ENCODE measurements around the gene VSIG10L.
A peak's percentile ranks its signal among the peaks of the same experiment; 100 is the strongest.

Gene VSIG10L

DNA sequence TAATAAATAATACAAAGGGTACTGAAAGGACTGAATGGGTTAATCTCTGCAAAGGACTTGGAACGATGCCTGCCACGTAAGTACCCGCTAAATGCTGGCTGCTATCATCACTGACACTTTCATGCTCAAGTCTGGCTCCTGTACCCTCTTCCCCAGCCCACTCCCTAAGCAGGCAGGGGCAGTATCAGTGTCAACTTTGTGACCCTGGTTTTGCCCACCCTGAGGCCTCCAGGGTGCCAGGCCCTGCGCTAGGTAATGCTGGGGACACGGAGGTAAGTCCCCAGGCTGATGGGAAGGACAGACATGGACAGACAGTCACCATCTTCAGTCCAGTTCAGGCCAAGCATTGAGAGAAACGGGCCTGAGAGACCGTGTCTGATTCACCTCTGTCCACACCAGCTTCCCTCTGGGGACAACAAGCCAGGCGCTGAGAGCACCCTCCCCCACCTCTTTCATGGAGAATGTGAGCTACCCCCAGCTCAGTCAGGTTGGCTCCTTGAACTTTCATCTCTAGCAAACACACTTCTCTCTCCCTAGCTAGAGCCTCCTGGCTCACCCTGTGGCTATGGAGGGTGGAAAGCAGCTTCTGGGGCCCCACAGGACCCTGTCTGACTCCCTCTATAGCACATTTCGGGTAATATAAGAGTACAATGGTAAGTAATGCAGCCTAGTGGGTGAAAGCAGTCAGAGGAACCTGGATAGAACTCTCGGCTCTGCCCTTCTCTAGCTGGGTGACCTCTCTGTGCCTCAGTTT lies 23.4 kb upstream of the VSIG10L start:
- DNase-seq: no peak

DNA sequence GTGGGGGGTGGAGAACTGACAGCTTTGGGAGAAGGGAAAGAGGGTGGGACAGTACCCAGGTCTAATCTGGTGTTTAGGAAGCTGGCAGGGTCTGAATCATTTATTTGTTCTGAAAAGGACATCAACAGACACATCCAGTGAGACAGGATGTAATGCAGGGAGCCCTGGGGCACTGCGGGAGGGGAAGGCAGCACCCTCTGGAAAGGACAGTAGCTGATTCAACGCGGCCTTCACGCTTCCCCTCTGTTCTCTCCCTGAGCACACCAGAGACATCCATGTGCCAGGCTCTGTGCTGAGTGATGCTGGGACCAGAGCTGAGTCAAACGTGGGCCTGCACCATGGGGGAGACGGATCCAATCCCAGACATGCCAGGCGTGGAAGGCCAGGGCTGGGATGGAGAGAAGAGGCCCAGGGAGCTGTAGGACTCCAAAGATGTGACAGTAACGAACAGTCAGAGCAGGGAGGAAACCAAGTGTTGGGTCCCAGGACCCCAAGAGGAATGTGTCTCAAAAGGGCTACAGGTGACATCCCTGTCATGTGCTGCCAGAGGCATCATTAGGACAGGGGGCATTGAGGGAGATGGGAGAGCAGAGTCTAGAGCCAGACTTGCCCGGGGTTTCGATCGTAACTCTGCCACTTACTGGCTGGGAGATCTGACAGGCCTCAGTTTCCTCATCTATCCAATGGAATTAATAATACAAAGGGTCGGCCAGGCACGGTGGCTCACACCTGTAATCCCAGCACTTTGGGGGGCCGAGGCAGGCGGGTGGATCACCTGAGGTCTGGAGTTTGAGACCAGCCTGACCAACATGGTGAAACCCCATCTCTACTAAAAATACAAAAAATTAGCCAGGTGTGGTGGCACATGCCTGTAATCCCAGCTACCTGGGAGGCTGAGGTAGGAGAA lies 22.5 kb upstream of the VSIG10L start:
- no peak for DNase-seq

DNA sequence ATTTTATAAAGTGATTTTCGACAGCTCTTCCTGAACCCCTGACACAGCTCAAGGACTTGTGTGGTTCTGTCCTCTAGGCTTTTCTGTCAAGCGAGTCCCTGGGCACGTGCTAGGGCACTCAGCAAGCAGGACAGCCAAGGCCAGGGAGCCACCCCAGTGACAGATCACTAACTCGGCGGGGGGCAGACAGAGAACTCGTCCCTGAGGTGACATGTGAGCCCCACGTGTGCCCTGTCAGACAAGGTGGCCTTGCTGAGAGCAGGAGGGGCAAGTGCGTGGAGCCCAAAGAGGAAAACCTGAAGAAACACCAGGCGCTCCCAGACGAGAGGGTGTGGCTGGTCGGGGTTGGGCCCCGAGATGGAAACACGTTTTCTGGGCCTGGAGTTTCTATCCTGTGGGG lies 19.3 kb upstream of the VSIG10L start:
- no peak for DNase-seq

DNA sequence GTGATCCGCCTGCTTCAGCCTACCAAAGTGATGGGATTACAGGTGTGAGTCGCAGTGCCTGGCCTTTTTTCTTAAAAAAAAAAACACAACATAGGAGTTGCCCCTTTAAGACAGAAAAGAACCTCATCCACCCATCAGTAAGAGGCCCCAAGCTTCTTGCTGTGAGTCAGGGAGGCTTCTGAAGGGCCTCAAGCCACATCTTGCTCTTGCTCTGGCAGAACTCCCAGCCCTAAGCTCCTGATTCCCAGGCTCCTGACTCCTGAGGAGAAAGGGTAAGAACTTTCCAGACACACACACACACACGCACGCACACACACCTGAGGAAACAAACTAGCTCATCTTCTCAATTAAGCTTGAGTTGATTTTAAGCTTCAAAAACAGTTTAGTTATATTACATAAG lies 17.4 kb upstream of the VSIG10L start:
- no peak for DNase-seq

DNA sequence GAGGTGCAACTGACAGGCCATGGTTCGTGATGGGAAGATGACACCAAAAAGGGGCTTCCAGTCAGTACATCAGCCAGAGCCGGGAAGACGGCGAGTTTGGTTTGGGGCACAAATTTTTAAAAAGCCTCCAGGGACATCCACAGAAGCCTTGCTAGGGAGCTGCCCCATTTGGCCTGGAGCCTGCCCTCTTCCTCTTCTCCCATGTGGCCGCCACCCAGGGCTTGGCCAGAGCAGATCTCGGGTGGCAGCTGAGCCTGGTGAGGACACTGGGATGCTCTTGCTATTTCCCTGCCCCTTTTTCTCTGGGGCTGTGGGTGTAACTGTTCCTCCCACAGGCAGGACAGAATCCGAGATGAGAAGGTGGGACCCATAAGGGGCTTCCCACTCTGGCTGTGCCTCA lies 16.0 kb upstream of the VSIG10L start:
- no peak for DNase-seq

DNA sequence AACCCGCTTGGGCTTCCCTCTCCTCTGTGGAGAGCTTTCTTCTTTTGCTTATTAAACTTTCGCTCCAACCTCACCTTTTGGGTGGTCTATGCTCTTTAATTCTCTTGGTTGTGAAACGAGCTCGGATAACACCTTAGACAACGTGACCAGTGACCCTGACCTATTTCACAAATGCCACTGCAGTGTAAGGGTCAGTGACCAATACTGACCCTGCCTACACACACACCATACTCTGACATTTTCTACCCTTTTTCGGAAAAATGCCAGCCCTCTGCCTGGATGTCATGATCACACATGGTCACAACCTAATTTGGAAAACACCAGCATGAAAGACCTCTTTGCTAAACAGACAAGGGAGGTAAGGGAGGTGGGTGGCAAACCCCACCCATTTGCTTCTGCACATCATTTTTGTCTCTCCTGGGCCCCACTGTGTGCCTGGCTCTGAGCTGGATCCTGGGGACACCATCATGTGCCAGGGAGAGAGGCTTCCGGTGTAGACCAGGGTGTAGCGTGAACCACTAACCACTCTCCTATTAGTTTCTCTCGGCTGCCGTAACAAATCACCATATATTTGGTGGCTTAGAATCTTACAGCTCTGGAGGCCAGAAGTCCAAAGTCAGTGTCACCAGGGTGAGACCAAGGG lies 14.3 kb upstream of the VSIG10L start:
- no peak for DNase-seq

DNA sequence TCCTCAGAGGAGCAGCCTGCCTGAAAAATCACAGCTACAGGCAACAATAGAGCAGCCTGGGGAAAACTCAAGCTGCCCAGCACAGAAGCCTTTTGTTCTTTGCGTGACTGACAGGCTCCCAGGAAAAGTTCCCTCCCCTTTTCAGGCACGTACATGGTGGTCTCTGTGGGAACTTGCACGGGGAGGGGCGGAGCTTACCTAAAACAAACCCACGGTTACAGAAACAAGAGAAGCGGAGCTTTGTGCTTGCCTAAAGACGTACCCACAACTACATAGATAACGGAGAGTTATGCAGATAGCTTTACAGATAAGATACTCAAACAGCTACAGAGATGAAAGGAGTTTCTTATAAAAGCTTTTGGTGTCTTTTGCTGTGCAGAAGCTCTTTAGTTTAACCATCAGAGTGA lies 12.8 kb upstream of the VSIG10L start:
- no peak for DNase-seq

DNA sequence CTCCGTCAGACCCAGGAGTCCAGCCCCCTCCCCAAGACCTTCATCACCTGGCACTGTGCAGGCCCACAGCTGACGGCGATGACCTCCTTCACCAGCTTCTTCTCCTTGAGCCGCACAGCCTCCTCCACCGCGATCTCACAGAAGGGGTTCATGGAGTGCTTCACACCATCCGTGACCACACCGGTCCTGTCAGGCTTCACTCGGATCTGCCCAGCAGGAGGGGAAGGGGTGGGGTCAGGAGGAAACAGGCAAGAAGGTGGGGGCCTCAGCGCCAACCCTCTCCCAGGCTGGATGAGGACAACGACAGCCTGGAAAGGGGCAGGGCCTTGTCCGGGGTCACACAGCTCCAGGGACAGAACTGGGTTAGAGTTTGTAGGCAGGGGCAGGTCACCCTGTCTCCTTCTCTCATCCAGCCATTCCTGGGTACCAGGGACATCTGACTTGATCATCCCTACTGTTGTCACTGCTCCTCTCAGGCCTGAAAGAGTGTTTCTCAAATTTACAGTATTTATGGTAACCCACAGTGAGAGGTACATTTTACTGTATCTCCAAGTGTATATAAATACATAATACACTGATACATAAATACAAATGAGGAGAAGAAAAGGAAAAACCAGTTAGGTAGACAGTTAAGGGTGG lies 12.3 kb upstream of the VSIG10L start:
- peak; percentile 12 for DNase-seq

DNA sequence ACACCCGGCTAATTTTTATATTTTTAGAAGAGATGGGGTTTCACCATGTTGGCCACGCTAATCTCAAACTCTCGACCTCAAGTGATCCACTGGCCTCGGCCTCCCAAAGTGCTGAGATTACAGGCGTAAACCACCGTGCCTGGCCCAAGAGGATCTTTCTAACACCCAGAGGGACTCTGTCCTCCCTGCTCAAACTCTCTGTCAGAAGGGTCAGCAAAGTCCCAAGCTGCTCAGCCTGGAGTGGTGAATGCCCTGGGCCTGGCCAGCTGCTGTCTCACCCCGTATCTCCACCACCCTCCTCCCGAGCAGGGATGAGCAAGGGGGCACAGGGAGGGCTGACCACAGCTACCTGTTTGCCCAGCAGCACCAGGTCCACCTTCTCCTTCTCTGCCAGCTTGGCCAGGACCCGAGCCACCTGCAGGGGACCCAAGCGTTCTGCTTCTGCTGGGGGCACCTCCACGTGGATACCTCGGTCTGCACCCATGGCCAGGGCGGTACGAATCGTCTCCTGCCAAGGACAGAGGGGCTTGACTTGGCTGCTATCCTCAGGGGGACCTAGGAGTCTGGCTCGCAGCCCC lies 10.9 kb upstream of the VSIG10L start:
- no peak for DNase-seq

DNA sequence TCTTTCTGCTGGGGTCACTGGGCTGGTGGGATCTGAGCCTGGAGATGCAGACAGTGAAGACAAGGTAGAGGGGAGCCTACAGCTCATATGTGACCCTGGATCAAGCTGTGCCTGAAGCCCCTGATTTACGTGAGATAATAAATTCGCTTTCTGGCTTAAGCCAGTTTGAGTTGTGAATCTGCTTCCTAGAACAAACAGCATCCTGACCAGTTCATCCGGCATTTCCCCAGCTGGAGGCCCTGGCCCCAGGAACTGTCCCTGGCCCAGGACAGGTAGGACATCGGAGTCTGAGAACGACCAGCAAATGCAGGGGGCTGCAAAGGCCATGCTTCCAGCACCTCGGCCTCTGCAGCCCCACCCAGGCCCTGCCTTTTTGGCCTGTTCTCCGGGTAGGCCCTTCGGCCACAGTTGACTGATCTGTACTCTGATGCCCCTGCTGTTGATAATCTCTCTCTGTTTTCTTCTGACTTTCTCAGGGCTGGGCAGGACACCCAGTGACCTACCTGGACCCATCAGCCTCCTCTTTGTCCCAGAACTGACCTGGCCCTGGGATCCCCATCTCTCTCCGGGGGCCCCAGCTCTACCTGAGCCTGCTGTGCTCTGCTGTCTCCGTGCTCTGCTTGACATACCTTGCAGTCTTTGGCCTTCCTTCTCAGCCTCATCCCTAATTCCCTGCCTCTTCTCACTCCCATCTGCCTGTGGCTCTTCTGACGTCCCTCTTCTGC lies 9.5 kb upstream of the VSIG10L start:
- DNase-seq: no peak

DNA sequence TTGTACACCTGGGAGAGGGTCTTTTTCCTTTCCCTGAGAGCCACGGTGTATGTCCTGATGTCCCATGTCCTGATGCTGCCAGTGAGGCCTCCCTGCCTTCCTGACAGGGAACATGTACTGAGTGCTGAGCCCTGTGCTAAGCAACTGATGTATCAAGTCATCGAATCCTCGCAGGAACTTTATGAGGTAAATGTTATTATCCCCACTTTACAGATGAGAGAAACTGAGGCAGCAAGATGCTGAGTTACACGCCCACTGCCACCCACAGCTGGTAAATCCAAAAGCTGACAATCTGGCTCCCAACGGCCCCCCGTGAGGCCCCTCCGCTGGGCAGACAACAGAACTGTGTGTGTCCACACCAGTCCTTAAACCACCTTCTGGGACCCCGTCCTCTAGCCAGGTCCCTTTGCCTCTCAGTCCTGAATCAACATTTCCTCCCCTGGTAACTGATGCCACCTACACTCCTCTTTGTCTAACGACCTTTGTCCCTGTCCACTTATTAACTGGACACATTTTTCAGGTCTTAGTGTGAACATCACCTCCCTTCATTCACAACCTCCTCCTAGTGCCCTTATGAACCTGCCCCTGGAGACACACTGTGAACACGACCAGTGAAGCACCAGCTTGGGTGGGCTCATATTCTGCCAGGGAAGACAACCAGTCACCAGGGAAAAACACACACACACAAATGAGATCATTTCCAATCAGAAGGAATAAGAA lies 5.4 kb upstream of the VSIG10L start:
- no peak for DNase-seq

DNA sequence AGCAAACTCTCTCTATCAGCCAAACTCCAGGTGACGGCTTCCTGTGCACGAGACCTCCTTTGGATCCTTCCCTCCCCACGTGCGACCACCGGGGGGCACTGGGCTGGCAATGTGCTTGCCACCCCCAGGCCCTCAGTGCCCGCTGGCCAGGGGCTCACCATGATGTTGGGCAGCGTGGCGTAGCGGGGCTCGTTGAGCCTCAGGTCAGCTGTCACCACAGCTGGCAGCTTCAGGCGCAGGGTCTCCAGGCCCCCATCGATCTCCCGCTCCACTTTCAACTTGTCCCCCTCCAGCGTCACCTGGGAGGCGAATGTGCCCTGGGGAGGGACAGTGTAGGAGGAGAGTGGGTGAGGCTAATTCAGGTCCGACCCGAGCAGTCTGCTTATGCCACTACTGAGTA lies 4.8 kb upstream of the VSIG10L start:
- DNase-seq: no peak

DNA sequence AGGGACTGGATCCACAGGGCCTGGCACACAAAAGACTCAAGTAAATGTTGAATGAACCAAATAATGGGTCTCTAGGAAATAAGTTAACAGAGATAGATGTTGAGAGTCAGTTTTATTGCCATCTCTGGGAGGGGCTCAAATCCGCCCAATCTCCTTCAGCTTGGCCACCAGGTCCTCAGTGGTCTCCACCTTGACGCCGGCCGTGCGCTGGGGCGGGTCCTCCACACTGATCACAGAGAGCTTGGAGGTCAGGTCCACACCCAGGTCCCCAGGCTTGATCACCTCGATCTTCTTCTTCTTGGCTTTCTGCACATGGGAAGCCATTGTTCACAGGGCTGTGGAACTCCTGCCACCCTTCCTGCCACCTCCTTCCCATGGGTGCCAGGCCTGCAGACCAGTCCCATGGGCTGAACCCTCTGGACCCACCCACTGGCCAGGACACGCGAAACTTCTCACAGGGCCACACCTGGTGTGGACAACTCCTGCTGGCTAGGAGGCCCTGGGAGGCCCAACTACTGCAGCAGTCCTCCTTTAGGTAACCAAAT lies 3.2 kb upstream of the VSIG10L start:
- no peak for DNase-seq

DNA sequence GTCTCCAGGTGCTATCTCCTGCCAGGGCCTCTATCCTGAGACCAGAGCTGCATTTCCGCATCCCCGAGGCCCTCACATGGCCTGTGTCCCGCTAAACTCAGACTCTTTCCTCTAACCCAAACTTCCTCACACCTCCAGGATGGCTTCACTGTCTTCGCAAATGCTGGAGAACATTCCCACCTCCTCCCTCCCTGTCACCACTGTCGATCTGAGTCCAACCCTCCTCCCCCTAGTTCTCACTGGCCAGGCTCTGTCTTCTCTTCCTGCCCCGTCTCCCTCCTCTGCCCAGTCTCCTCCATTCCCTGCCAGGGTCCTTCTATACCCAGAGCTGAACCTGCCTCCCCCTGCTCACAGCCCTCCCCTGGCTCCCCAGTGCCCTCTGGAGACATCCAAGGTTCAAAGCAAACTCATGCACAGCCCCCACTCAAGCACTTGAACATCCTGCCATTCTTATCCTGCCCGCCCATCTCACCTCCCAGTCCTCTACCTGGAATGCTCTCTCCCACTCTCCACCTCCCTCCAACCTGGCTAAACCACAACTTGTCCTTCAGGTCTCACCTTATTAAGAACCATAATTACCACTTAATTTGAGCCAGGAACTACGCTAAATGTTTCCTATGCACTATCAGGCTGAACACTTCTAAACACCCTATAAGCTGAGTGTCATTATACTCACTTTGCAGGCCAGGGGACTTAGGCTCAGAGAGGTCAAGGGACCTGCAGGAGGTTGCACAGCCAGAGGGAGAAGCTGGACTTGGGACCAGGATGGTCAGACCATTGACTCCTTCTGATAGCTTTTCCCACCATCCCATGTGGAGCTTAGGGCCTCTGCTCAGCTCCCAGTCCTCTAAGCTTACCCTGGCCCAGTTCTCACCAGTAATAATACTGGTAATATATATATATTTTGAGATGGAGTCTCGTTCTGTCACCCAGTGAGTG lies 961 bp upstream of the VSIG10L start:
- no peak for DNase-seq

DNA sequence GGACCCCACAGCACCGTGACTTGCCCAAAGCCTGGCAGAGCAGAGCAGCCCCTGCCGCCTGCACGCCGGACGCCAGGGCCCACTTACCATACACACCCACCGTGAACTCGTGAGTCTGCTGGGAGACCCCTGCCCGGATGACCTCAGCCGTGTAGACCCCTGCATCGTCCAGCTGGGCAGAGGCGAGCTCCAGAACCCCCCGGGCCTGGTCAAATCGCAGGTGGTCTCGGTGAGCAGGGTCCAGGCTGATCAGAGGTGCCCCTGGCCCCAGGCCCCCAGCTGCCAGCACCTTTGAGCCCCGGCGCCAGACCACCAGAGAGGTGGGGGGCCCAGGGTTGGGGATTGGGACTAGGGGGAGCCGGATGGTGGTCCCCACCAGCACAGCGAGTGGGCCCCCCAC lies 873 bp downstream of the VSIG10L start:
- DNase-seq: no peak

DNA sequence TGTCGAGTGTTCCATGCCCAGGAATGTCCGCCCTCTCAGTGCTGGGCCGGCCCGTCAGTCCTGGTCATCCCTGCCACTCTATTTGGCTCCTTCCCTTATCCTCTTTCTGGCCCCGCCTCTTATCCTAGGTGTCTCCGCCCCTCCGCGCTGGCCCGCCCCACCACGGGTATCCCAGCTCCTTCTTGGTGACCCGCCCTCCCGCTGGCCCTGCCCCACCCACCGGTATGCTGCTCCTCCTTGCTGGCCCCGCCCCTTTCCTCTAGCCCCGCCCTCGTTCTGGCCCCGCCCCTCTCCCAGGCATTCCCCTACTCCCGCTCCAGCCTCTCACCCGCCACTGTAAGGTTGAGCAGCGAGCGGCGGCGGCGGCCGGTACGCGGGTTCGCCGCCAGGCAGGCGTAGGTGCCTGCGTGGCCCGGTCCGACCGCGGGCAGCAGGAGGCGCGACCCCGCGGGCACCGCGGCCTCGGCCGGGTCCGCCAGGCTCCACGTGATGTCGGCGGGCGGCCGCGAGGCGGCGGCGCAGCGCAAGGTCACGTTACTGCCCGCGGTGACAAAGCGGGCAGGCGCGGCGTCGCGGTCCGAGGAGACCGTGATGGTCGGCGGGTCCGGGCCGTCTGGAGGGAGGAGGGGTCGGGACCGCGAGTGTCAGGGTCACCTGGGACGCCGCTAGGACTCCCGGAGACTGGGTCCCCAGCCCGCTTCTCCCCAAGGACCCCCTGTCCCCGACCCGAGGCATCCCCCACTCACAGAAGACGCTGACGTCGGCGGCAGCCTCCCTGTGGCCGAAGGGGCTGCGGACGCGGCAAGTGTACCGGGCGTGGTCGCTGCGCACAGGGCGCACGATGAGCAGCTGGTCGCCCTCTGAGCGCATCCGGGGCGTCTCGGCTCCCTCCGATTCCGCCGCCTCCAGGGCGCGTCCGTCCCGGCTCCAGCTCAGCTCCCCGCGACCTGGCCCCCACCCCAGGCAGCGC lies 2.0 kb downstream of the VSIG10L start:
- DNase-seq: peak; percentile 58

DNA sequence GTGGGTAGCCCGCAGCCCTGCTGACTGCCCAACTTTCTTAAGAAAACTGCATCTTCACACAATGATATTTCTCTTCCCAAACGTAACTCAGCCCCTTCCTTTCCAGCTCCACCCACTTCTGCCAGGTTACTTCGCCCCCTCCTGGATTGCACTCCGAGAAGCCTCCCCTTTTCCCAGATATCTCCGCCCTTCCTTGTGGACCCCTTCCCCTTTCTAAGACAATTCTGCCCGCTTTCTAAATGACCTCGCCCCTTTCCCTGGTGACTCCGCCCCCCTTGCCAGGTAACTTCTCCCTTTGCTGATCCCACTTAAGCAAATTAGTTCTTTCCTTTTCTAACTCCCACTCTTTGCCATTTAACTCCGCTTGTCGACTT lies 2.6 kb downstream of the VSIG10L start:
- no peak for DNase-seq

DNA sequence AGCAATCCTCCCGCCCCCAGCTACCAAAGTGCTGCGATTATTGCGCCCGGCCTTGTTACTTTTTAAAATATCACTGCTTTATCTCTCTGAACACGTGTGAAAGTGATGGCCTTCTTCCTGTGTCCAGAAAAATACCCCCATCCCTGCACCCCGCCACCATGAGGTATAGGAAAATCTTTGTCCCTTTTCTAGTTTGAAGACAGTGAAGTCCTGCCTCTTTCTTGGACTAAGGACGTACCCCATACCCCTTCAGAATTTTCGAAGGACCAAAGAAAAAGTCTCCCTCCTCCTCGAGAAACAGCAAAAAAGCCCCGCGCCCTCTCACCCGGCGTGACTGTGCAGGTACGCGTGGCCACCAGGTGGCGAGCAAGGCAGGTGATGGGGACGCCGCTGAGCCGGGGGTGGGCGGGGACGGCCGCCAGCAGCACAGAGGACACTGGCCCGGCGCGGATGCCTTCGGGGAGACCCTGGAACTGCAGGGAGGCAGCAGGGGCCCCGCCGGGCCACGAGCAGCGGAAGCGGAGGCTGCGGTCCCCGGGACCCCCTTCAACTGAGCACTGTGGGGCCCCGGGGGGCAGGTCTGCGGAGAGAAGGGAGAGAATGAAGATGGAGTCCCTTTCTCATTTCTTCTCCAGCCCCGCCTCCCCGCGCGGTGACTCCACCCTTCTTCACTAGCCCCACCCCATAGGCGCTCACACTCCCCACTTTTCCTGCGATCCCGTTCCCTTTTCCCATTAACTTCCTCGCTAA lies 3.2 kb downstream of the VSIG10L start:
- DNase-seq: peak; percentile 63
